ENCODE data around the gene CCDC43. TPM values are rescaled to one million over a fixed set of nuclear protein-coding genes. Genes with fewer than 3 reads are reported as not detected.

The CCDC43 gene
- total RNA-seq, 4 donors from 2014 or later, result 9.1 to 18.4 (median 14.4) TPM

DNA sequence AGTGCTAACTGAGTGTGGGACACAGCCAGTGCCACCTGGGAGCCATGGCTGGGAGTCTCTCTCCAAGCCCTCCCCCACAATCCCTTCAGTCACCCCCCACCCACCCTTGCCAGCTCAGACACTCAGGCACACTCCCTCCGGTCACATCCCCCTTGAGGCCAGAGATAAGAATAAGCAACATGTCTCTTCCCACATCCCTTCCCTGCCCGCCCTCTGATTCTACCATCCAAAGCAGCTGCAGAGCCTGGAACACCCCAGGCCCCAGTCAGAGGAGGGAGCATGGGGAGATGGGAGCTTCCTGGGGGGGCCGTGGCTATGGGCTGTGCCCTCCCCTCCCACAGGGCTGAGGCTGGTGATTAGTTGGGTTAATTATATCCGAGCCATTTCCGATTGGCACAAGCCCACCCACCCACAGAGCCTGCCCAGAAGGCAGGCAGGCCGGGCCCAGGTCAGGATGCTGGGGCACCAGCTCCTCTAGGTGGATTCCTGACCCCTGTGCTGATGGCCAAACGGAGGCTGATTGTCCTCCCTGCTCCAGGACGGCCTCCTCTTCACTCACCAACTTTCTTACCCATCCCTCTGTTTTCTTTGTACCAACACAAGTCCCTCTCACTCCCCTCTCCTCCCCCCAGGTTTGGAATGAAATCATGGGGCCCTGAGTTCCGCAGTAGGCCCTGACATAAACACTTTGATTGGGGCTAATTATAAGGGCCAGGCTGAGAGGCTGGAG, 61.9 kb downstream of the CCDC43 start:
- Histone ChIP-seq H3K4me1 (no peaks in the 10 kb centered on the region), H3K36me3 (no peaks in the 10 kb centered on the region), H3K9me3 (no peaks in the 10 kb centered on the region), H3K27ac (no peak overlapping the region), H3K27me3 (no peaks in the 10 kb centered on the region), H3K4me3 (no peak overlapping the region)
- DNase-seq, result no peak
- TF ChIP-seq POLR2A (IDR thresholded peaks at IDR 0.05), result no peak
- TF ChIP-seq, protein P1, sequence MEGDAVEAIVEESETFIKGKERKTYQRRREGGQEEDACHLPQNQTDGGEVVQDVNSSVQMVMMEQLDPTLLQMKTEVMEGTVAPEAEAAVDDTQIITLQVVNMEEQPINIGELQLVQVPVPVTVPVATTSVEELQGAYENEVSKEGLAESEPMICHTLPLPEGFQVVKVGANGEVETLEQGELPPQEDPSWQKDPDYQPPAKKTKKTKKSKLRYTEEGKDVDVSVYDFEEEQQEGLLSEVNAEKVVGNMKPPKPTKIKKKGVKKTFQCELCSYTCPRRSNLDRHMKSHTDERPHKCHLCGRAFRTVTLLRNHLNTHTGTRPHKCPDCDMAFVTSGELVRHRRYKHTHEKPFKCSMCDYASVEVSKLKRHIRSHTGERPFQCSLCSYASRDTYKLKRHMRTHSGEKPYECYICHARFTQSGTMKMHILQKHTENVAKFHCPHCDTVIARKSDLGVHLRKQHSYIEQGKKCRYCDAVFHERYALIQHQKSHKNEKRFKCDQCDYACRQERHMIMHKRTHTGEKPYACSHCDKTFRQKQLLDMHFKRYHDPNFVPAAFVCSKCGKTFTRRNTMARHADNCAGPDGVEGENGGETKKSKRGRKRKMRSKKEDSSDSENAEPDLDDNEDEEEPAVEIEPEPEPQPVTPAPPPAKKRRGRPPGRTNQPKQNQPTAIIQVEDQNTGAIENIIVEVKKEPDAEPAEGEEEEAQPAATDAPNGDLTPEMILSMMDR (IDR thresholded peaks at IDR 0.05), result no peak

Small RNA genes lying within 50 kb of the gene (small RNA-seq; reads per million reads assigned to genes)
- 0 reads per million in 2 donors for gene RN7SL819P
- gene SMCO4P1, result 0 reads per million in 2 donors

Other genes with a start within 250 kb of the CCDC43 start
- gene GPATCH8, start 186.4 kb downstream of the CCDC43 start, total RNA-seq, result 10 to 100 TPM; 39.6 to 91.6 (median 48.3) TPM
- gene FZD2, start 132.3 kb downstream of the CCDC43 start, total RNA-seq, result 1 to 10 TPM in 1 of 4 donors, under 1 TPM in 1, not detected in 2; 0.54 to 2.1 TPM
- not detected for gene MEIOC, start 33.3 kb downstream of the CCDC43 start, total RNA-seq
- 10 to 100 TPM in 1 of 4 donors, 1 to 10 TPM in 3; 2.6 to 16.5 (median 4.1) TPM for gene DBF4B, start 18.9 kb upstream of the CCDC43 start, total RNA-seq
- 1 to 10 TPM in 1 of 4 donors, under 1 TPM in 1, not detected in 2; 0.67 to 1.4 TPM for gene ADAM11, start 69.2 kb upstream of the CCDC43 start, total RNA-seq
- gene GJC1, start 140.5 kb upstream of the CCDC43 start, total RNA-seq, result 1 to 10 TPM; 1.4 to 7.4 (median 2.5) TPM
- gene HIGD1B, start 158.1 kb upstream of the CCDC43 start, total RNA-seq, result not detected
- 100 to 1,000 TPM in 1 of 4 donors, 10 to 100 TPM in 3; 43.3 to 176 (median 69.8) TPM for gene EFTUD2, start 209.7 kb upstream of the CCDC43 start, total RNA-seq
- gene GFAP, start 225.7 kb upstream of the CCDC43 start, total RNA-seq, result not detected